Endothelial cell of umbilical vein (primary cell): Measurements from ENCODE around the gene SSUH2. TPM values are rescaled to one million over a fixed set of nuclear protein-coding genes. Genes with fewer than 3 reads are reported as not detected.

Source experiments
- BruUV-seq: library from RNA; stranded (reverse); fragments of 400-500 nt; replicated peaks from 2 replicates; lab custom pipeline; 2021; lab: Mats Ljungman, UMichigan
- CTCF ChIA-PET: fragments of 300-600, 350-600 bp; sonication (Branson Sonifier 250); formaldehyde crosslinking; loops from one replicate; lab custom pipeline; 2021; ENCODE audit warnings: antibody characterized with exemption, inconsistent platforms; lab: Charles Lee
- POLR2A ChIA-PET: fragments of 300-600, 350-600 bp; sonication (Branson Sonifier 250); formaldehyde crosslinking; loops from one replicate; lab custom pipeline; 2021; ENCODE audit warnings: antibody characterized with exemption, inconsistent platforms; lab: Charles Lee
- DNase-seq: peaks from one replicate; pipeline ENCODE4 v3.0.0-alpha.2; 2011; ENCODE audit warnings: low read depth, low spot score
- FAIRE-seq: peaks from 2 replicates; lab custom pipeline; 2011; peaks lifted over from hg19 to GRCh38; lab: Jason Lieb, UNC
- H2AFZ ChIP-seq: 2 replicates; pipeline ENCODE4 v1.6.0; 2012; ENCODE audit warnings: low read depth, low read length, control low read depth, inconsistent platforms
- H3K27ac ChIP-seq: 2 replicates; pipeline ENCODE4 v1.5.1; 2011; ENCODE audit warnings: low read depth, mild to moderate bottlenecking, control low read depth, low read length, moderate library complexity; ENCODE audit not compliant: insufficient read depth
- H3K27me3 ChIP-seq, 2 experiments: 2 replicates each; pipeline versions ENCODE4 v1.6.0 to v1.6.1; 2011; ENCODE audit warnings: low read length in 2 of 2, mixed read lengths in 1 of 2; ENCODE audit not compliant: control insufficient read depth in 2 of 2, insufficient read depth in 2 of 2
- H3K36me3 ChIP-seq, 2 experiments: 2 replicates in 1 of 2; 3 replicates in 1 of 2; pipeline ENCODE4 v1.5.1; 2011; ENCODE audit warnings: low read length in 2 of 2, mild to moderate bottlenecking in 1 of 2, moderate library complexity in 1 of 2; ENCODE audit not compliant: control insufficient read depth in 2 of 2, insufficient read depth in 2 of 2; ENCODE audit errors: extremely low read depth in 1 of 2
- H3K4me1 ChIP-seq: 3 replicates; pipeline ENCODE4 v1.5.1; 2011; ENCODE audit warnings: mild to moderate bottlenecking, low read length; ENCODE audit not compliant: control insufficient read depth, insufficient read depth; ENCODE audit errors: extremely low read depth
- H3K4me2 ChIP-seq: 2 replicates; pipeline ENCODE4 v1.6.1; 2011; ENCODE audit warnings: low read length, control low read depth, mixed read lengths; ENCODE audit not compliant: insufficient read depth
- H3K4me3 ChIP-seq, 3 experiments: fragments of 200-600 bp in 1 of 3; sonication (generic), shearing (Covaris generic) in 1 of 3; replicated peaks in 1 of 3; 2 replicates each; pipeline ENCODE4 v1.5.1; 2011 to 2016; ENCODE audit warnings: control low read depth in 3 of 3, low read length in 3 of 3, mild to moderate bottlenecking in 2 of 3, inconsistent platforms in 1 of 3, low read depth in 1 of 3, moderate library complexity in 1 of 3; ENCODE audit not compliant: insufficient read depth in 1 of 3
- H3K79me2 ChIP-seq: 2 replicates; pipeline ENCODE4 v1.6.0; 2012; ENCODE audit warnings: low read length, inconsistent platforms; ENCODE audit not compliant: control insufficient read depth, insufficient read depth
- H3K9ac ChIP-seq: replicated peaks from 2 replicates; pipeline ENCODE3; 2011; ENCODE audit warnings: low read length, control low read depth; ENCODE audit not compliant: insufficient read depth; ENCODE audit errors: extremely low read depth
- H3K9me1 ChIP-seq: replicated peaks from 3 replicates; pipeline ENCODE4 v1.6.0; 2011; ENCODE audit warnings: mild to moderate bottlenecking, low read length; ENCODE audit not compliant: control insufficient read depth, insufficient read depth; ENCODE audit errors: extremely low read depth
- H3K9me3 ChIP-seq: replicated peaks from 2 replicates; pipeline ENCODE4 v1.5.1; 2012; ENCODE audit warnings: low read length, inconsistent platforms; ENCODE audit not compliant: control insufficient read depth, insufficient read depth
- H4K20me1 ChIP-seq: replicated peaks from 2 replicates; pipeline ENCODE3; 2011; ENCODE audit warnings: mild to moderate bottlenecking, low read length; ENCODE audit not compliant: control insufficient read depth, insufficient read depth; ENCODE audit errors: extremely low read depth
- CTCF ChIP-seq, 2 donors: IDR thresholded peaks; 1 replicate in 1 of 2; 2 replicates in 1 of 2; pipeline ENCODE4 v1.5.1; 2011; ENCODE audit warnings: low read length in 2 of 2, mild to moderate bottlenecking in 2 of 2, moderate library complexity in 2 of 2, control low read depth in 1 of 2, inconsistent platforms in 1 of 2, low read depth in 1 of 2; ENCODE audit not compliant: insufficient read depth in 1 of 2; ENCODE audit errors: extremely low read depth in 1 of 2
- EZH2 ChIP-seq: IDR thresholded peaks from 2 replicates; pipeline ENCODE4 v1.6.1; 2012; ENCODE audit warnings: borderline replicate concordance, low read depth, mild to moderate bottlenecking, moderate library complexity, low read length, inconsistent platforms; ENCODE audit not compliant: severe bottlenecking
- FOS ChIP-seq: IDR thresholded peaks from 2 replicates; pipeline ENCODE4 v1.6.1; 2011; ENCODE audit warnings: mild to moderate bottlenecking, low read length, moderate library complexity, borderline replicate concordance; ENCODE audit not compliant: insufficient read depth
- GATA2 ChIP-seq: IDR thresholded peaks from 2 replicates; pipeline ENCODE4 v1.7.0; 2011; ENCODE audit warnings: low read depth, mild to moderate bottlenecking, moderate library complexity, mixed read lengths, low read length; ENCODE audit not compliant: insufficient read length, insufficient read depth
- JUN ChIP-seq: IDR thresholded peaks from 2 replicates; pipeline ENCODE4 v1.6.1; 2011; ENCODE audit warnings: borderline replicate concordance, low read depth; ENCODE audit not compliant: insufficient read length, insufficient read depth
- MAX ChIP-seq: IDR thresholded peaks from 2 replicates; pipeline ENCODE4 v1.6.1; 2011; ENCODE audit not compliant: insufficient read depth, insufficient read length
- MYC ChIP-seq: IDR thresholded peaks from one replicate; pipeline ENCODE4 v1.6.1; 2011; ENCODE audit warnings: mild to moderate bottlenecking, low read depth, low read length
- POLR2A ChIP-seq: IDR thresholded peaks from 2 replicates; pipeline ENCODE4 v1.6.1; 2012; ENCODE audit warnings: low read depth, mild to moderate bottlenecking, control low read depth, low read length
- POLR2AphosphoS5 ChIP-seq: IDR thresholded peaks from 2 replicates; pipeline ENCODE4 v1.6.1; 2012; ENCODE audit warnings: low read depth, mild to moderate bottlenecking, control low read depth, low read length, moderate library complexity; ENCODE audit not compliant: insufficient read depth
- dilution Hi-C: fragments of 300-500 bp; cut with MboI; formaldehyde crosslinking; loops from one replicate; pipeline ENCODE4 v1.15.0; 2019; ENCODE audit warnings: low sequenced_read_pairs; ENCODE audit not compliant: extremely low pct_ligation_motif_present
- intact Hi-C: fragments of 100-400 bp; cut with micrococcal nuclease; formaldehyde crosslinking; loops from one replicate; pipeline ENCODE4 v1.10.0; 2022
- polyA plus RNA-seq, 4 experiments: library from polyadenylated mRNA; depleted of rRNA in 3 of 4; stranded (reverse) in 3 of 4; unstranded in 1 of 4; fragments of >200 nt; gene quantifications; 2 replicates each; pipeline versions ENCODE4 v1.2.1 to v1.2.3, GENCODE V29; 2011 to 2012; ENCODE audit warnings: missing spikeins in 1 of 4
- total RNA-seq: library from RNA; stranded (reverse); gene quantifications from 2 replicates; pipeline ENCODE4 v1.2.3, GENCODE V29; 2021

SSUH2 gene
- total and polyA plus RNA-seq, 2 donors (not counting 3 experiments of a cell fraction or from before 2014, with no cell fraction given), result 0.44 TPM; not detected in 1

GRCh38 chr3:8573342-8573926, 71.2 kb downstream of the SSUH2 start:
- no peak overlapping the region for H3K9ac ChIP-seq
- no peaks in the 10 kb centered on the region for H3K27me3 ChIP-seq
- BruUV-seq, result no TSS peak

More at GRCh38 chr3:8573342-8573926, 71.2 kb downstream of the SSUH2 start:
- Histone ChIP-seq H4K20me1 (no peaks in the 10 kb centered on the region), H3K4me1 (peaks cover 14% of the 10 kb centered on the region), H3K9me3 (no peaks in the 10 kb centered on the region), H3K4me2 (no peak overlapping the region), H3K79me2 (no peaks in the 10 kb centered on the region), H3K9me1 (no peaks in the 10 kb centered on the region), H3K27ac (no peak overlapping the region), H3K36me3 (no peaks in the 10 kb centered on the region), H2AFZ (no peak overlapping the region), H3K4me3 (no peak overlapping the region)
- FAIRE-seq (no peak), DNase-seq (no peak)
- ChIA-PET POLR2A (no interaction called here), CTCF (no interaction called here)
- TF ChIP-seq MYC (no peak), POLR2AphosphoS5 (no peak), MAX (no peak), POLR2A (no peak), JUN (no peak), GATA2 (no peak), FOS (no peak), EZH2 (no peak), CTCF (IDR thresholded peaks at IDR 0.05; ENCODE audit: extremely low read depth in 1 of 2, insufficient read depth in 1 of 2, low read depth in 1 of 2, low read length in 2 of 2) (no peak)
- intact Hi-C loops, result no loop called here
- dilution Hi-C loops, result no loop called here
